Activated gamma-delta T cell treated with Interleukin-2 at 50 U/mL for 16 hours (primary cell): ENCODE data around the gene CDC42.

ENCODE experiments used
- DNase-seq: peaks from one replicate; pipeline ENCODE4 v3.0.0-alpha.2; 2020

CDC42 gene

GRCh38 chr1:22038036-22038435, 14.5 kb upstream of the CDC42 start:
- DNase-seq, result no peak

- DNase-seq, result peak; percentile 89
These were observed 12.8 kb upstream of the CDC42 start for GRCh38 chr1:22039594-22040285.

- DNase-seq, result no peak
These were observed 12.3 kb upstream of the CDC42 start for GRCh38 chr1:22040286-22040623.

- no peak for DNase-seq
These were observed 11.0 kb upstream of the CDC42 start for GRCh38 chr1:22041505-22041904.

- no peak for DNase-seq
These were observed 9.2 kb upstream of the CDC42 start for GRCh38 chr1:22043198-22043769.

GRCh38 chr1:22044690-22045420, 7.7 kb upstream of the CDC42 start:
- DNase-seq, result no peak

GRCh38 chr1:22045604-22046228, 6.8 kb upstream of the CDC42 start:
- no peak for DNase-seq

GRCh38 chr1:22048351-22049192, 3.9 kb upstream of the CDC42 start:
- no peak for DNase-seq

- DNase-seq, result no peak
These were observed 2.2 kb upstream of the CDC42 start for GRCh38 chr1:22050330-22050729.

GRCh38 chr1:22051607-22052114, 848 bp upstream of the CDC42 start:
- DNase-seq, result no peak

GRCh38 chr1:22053017-22053860, 730 bp downstream of the CDC42 start:
- DNase-seq, result peak; percentile 38

- DNase-seq, result no peak
These were observed 1.6 kb downstream of the CDC42 start for GRCh38 chr1:22053861-22054770.

- DNase-seq, result no peak
These were observed 3.0 kb downstream of the CDC42 start for GRCh38 chr1:22055463-22055862.

GRCh38 chr1:22056043-22056442, 3.5 kb downstream of the CDC42 start:
- DNase-seq, result no peak

- no peak for DNase-seq
These were observed 4.4 kb downstream of the CDC42 start for GRCh38 chr1:22056936-22057335.

- no peak for DNase-seq
These were observed 5.4 kb downstream of the CDC42 start for GRCh38 chr1:22057861-22058260.

- DNase-seq, result no peak
These were observed 12.4 kb downstream of the CDC42 start for GRCh38 chr1:22064751-22065402.

- no peak for DNase-seq
These were observed 19.0 kb downstream of the CDC42 start for GRCh38 chr1:22071511-22071910.

- no peak for DNase-seq
These were observed 22.3 kb downstream of the CDC42 start for GRCh38 chr1:22074803-22075202.

- DNase-seq, result no peak
These were observed 23.2 kb downstream of the CDC42 start for GRCh38 chr1:22075718-22076117.
